AG09309 (cell line): ENCODE results near the gene BCAP31.
A peak's percentile ranks its signal among the peaks of the same experiment; 100 is the strongest.

ENCODE experiments used
- DNase-seq: peaks from one replicate; pipeline ENCODE4 v3.0.0-alpha.2; 2010; ENCODE audit warnings: low read depth
- H3K4me3 ChIP-seq: 2 replicates; pipeline ENCODE4 v1.5.1; 2011; ENCODE audit warnings: mild to moderate bottlenecking, low read depth, low read length, moderate library complexity; ENCODE audit not compliant: control insufficient read depth
- TF ChIP-seq, protein P1 (sequence below): IDR thresholded peaks from 2 replicates; pipeline ENCODE4 v1.5.1; 2011; ENCODE audit warnings: mild to moderate bottlenecking, low read depth, low read length, inconsistent platforms; ENCODE audit not compliant: insufficient read depth, control insufficient read depth; ENCODE audit errors: missing control alignments

The BCAP31 gene

GRCh38 chrX:153665726-153666306, 58.4 kb downstream of the BCAP31 start:
- no peak for DNase-seq
- no peak overlapping the region for H3K4me3 ChIP-seq
- TF ChIP-seq, protein P1, sequence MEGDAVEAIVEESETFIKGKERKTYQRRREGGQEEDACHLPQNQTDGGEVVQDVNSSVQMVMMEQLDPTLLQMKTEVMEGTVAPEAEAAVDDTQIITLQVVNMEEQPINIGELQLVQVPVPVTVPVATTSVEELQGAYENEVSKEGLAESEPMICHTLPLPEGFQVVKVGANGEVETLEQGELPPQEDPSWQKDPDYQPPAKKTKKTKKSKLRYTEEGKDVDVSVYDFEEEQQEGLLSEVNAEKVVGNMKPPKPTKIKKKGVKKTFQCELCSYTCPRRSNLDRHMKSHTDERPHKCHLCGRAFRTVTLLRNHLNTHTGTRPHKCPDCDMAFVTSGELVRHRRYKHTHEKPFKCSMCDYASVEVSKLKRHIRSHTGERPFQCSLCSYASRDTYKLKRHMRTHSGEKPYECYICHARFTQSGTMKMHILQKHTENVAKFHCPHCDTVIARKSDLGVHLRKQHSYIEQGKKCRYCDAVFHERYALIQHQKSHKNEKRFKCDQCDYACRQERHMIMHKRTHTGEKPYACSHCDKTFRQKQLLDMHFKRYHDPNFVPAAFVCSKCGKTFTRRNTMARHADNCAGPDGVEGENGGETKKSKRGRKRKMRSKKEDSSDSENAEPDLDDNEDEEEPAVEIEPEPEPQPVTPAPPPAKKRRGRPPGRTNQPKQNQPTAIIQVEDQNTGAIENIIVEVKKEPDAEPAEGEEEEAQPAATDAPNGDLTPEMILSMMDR = no peak

- H3K4me3 ChIP-seq = no peak overlapping the region
- TF ChIP-seq, protein P1 = peak; percentile 29
- DNase-seq = no peak
These were observed 61.9 kb downstream of the BCAP31 start for GRCh38 chrX:153662266-153662665.

DNA sequence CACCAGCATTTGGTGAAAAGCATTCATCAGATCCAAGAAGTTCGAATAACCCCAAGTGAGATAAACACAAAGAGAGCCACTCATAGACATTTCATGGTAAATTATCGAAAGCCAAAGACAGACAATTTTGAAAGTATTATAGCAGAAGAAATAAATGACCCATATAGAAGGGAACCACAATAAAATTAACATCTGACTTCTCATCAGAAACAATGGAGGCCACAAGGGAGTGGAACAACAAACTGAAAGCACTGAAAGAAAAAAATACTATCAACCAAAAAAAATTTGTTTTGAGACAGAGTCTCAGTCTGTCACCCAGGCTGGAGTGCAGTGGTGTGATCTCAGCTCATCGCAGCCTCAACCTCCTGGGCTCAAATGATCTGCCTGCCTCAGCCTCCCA, 64.9 kb downstream of the BCAP31 start:
- DNase-seq = no peak
- no peak overlapping the region for H3K4me3 ChIP-seq
- TF ChIP-seq, protein P1 = no peak

DNA sequence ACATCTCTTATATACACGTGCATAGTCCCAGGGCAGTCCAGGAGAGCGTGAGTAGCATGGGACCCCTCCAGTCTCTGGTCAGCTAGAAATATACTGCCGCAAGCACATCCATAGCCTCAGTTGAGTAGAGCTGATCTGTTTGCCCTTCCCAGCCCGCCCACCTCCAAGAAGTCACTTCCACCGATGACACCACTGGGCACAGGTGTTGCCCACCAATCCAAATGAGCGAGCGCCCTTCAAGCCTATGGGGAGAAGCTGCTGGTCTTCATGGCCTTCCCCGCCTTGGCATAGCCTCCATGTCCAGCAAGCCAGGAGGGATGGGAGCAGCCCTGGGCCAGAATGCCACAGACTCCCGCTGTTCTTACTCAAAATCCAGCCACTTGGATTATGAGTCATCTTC, 67.0 kb downstream of the BCAP31 start:
- TF ChIP-seq, protein P1 = no peak
- no peak for DNase-seq
- H3K4me3 ChIP-seq = no peak overlapping the region

DNA sequence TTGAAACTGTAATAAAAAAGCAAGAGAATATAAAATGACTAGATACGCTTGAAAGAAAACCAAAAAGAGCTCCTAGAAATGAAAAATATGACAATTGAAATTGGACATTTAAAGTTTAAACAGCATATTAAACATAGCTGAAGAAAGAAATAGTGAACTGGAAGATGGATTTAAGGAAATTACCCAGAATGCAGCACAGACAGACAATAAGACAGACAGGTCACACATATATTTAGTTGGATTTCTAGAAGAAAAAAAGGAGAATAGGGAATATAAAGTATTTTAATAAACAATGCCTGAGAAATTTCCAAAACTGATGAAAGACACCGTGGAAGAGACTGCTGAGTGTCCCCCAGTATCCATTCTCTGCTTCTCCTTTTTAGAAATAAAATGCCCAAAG, 70.6 kb downstream of the BCAP31 start:
- H3K4me3 ChIP-seq = no peak overlapping the region

GRCh38 chrX:153651540-153652079, 72.6 kb downstream of the BCAP31 start:
- TF ChIP-seq, protein P1 = peak; percentile 34
- H3K4me3 ChIP-seq = no peak overlapping the region
- DNase-seq = no peak

More for the DNA sequence above, 70.6 kb downstream of the BCAP31 start:
- TF ChIP-seq, protein P1 = no peak
- no peak for DNase-seq
